Heart right ventricle (tissue), 16 donors: ENCODE data around the gene CMTM1. TPM values are rescaled to one million over a fixed set of nuclear protein-coding genes. Genes with fewer than 3 reads are reported as not detected.

Experiments
- ATAC-seq, 8 donors: fragments of 200-7000 bp; cut with Tn5 transposase; one replicate each; pipeline ENCODE4 v1.9.1; 2020; ENCODE audit warnings: mild to moderate bottlenecking in 8 of 8, moderate library complexity in 8 of 8, moderate number of reproducible peaks in 1 of 8
- DNase-seq, 2 donors: peaks; one replicate each; pipeline ENCODE4 v3.0.0-alpha.2; 2020
- H3K27ac ChIP-seq, 10 donors: fragments of 200-600 bp; sonication (generic) in 2 of 10; one replicate each; pipeline versions ENCODE4 v1.5.0 to v1.8.0; 2020 to 2022; ENCODE audit warnings: mild to moderate bottlenecking in 3 of 10
- H3K27me3 ChIP-seq, 7 donors: fragments of 200-600 bp; one replicate each; pipeline ENCODE4 v1.8.0; 2021 to 2022; ENCODE audit warnings: mild to moderate bottlenecking in 2 of 7
- H3K36me3 ChIP-seq, 9 donors: fragments of 200-600 bp; sonication (generic) in 1 of 9; one replicate each; pipeline versions ENCODE4 v1.5.0 to v1.8.0; 2020 to 2022; ENCODE audit warnings: mild to moderate bottlenecking in 2 of 9
- H3K4me1 ChIP-seq, 9 donors: fragments of 200-600 bp; sonication (generic) in 1 of 9; one replicate each; pipeline versions ENCODE4 v1.5.0 to v1.8.0; 2020 to 2022; ENCODE audit warnings: mild to moderate bottlenecking in 4 of 9
- H3K4me3 ChIP-seq, 10 donors: fragments of 200-600 bp; sonication (generic) in 2 of 10; one replicate each; pipeline versions ENCODE4 v1.5.0 to v1.8.0; 2020 to 2022; ENCODE audit warnings: mild to moderate bottlenecking in 7 of 10, moderate library complexity in 2 of 10
- H3K9me3 ChIP-seq, 11 donors: fragments of 200-600 bp in 10 of 11; sonication (generic) in 2 of 11; one replicate each; pipeline versions ENCODE4 v1.5.0 to v1.8.0; 2013 to 2022; ENCODE audit warnings: mild to moderate bottlenecking in 2 of 11, control low read depth in 1 of 11, moderate library complexity in 1 of 11
- WGBS, 2 donors: extraction: QIAGEN DNeasy Blood & Tissue Kit; methylation state at CpG; one replicate each; pipeline ENCODE4 v1.1.7; 2013; ENCODE audit warnings: inconsistent platforms in 1 of 2; 5-methylcytosine and 5-hydroxymethylcytosine counted together
- intact Hi-C, 10 donors: fragments of 100-400 bp; cut with DNase I; formaldehyde crosslinking; loops; one replicate each; pipeline versions ENCODE4 v1.11.1 to v1.14.2; 2022
- polyA plus RNA-seq, 2 donors: library from polyadenylated mRNA; stranded (reverse); fragments of 200-250 nt; gene quantifications; one replicate each; pipeline ENCODE4 v1.2.3, GENCODE V29; 2013
- total RNA-seq, 10 donors: library from RNA; stranded (reverse); fragmentation: NEBNext Ultra II Directional in 3 of 10; extraction: Animal tissue kit (Norgen Biotek cat#: 25700) in 3 of 10; gene quantifications; one replicate each; pipeline versions ENCODE4 v1.2.1 to v1.2.4, GENCODE V29; 2021 to 2023
- TF ChIP-seq, protein P1 (sequence below), 9 donors: fragments of 200-600 bp; sonication (generic) in 2 of 9; IDR thresholded peaks; one replicate each; pipeline versions ENCODE4 v1.5.0 to v1.8.0; 2021 to 2022; ENCODE audit warnings: antibody characterized with exemption in 9 of 9, mild to moderate bottlenecking in 5 of 9, moderate library complexity in 1 of 9
- donor health status: Arrhythmogenic right ventricular cardiomyopathy.
- donor health status: ischemic (EF 13 %, LVEDD 7.1; RV severe dilation, severe dysfunction).
- donor health status: healthy with polysubstance abuse.
- donor health status: DM: no; HTN: yes; CAD: no.
- donor health status: DM: no; HTN: no; CAD: no.
- donor health status: ischemic (EF 25% LVEDD 6.9; RV normal size, moderate dysfunction).
- donor health status: ischemic (EF 25% LVEDD 5.7; RV mildly dilated, moderate dysfunction).
- donor health status: healthy.
- donor health status: DM: yes; HTN: yes; CAD: no.
- donor health status: Ischemic cardiomyopathy.
- donor health status: ischemic (EF 35%, LVEDD 5.7; RV mildly dilated, moderate dysfunction).
- donor health status: nonischemic (EF 11% LVEDD 7.7; RV severe dilation, severe dysfunction).
- donor health status: DM: yes; HTN: yes; CAD: no.
- donor health status: PGD.
- donor health status: ischemic (EF 29% LVEDD 5.4; RV normal size, mild dysfunction).
- donor health status: nonischemic (EF 23%, LVEDD 6.1; RV moderate dilation, normal function).

Gene CMTM1
- total and polyA plus RNA-seq, 12 donors, result 0.19 to 2.1 (median 0.95) TPM; not detected in 1

DNA sequence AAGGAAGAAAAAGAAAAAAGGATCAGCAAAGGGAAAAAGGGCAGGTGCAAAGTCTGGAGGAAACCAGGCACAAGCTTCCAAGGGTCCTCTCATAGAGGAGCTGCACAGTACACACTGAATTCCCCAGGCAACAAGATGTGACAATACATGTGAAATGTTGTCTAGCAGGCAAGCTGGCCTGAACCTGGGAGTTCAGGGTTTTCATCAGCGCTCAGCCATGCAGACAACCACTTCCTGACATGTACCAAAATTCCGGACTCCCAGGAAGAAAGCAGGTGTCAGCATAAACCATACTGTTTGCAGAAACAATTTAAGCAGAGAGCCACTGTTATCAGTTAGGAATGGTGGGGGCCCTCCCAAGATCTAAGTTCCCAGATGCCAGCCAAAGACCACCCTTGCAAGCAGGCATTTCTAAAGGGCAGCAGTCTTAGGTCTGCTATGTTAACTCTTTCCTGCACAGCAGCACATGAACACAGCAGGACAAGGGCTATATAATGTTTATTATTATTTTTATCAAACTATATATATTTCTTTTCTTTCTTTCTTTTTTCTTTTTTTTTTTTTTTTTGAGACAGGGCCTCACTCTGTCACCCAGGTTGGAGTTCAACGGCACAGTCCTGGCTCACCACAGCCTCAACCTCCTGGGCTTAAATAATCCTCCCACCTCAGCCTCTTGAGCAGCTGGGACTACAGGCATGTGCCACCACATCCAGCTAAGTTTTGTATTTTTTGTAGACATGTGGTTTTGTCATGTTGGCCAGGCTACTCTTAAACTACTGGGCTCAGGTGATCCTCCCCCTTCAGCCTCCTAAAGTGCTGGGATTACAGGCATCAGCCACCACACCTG is 26.4 kb upstream of the CMTM1 start:
- H3K4me3 ChIP-seq, result no peak overlapping the region
- intact Hi-C loops, result no loop called here
- H3K4me1 ChIP-seq, result peaks cover 0 to 23% (median 15%) of the 10 kb centered on the region in 9 donors
- H3K27ac ChIP-seq, result no peak overlapping the region
- 77 to 84% methylated on average over 3 of the region's 3 CpGs for WGBS, 2 donors
- ATAC-seq (no peak), DNase-seq (no peak)
- no peaks in the 10 kb centered on the region for H3K27me3 ChIP-seq
- H3K36me3 ChIP-seq, result peaks cover 0 to 99% (median 8%) of the 10 kb centered on the region in 9 donors
- TF ChIP-seq, protein P1, sequence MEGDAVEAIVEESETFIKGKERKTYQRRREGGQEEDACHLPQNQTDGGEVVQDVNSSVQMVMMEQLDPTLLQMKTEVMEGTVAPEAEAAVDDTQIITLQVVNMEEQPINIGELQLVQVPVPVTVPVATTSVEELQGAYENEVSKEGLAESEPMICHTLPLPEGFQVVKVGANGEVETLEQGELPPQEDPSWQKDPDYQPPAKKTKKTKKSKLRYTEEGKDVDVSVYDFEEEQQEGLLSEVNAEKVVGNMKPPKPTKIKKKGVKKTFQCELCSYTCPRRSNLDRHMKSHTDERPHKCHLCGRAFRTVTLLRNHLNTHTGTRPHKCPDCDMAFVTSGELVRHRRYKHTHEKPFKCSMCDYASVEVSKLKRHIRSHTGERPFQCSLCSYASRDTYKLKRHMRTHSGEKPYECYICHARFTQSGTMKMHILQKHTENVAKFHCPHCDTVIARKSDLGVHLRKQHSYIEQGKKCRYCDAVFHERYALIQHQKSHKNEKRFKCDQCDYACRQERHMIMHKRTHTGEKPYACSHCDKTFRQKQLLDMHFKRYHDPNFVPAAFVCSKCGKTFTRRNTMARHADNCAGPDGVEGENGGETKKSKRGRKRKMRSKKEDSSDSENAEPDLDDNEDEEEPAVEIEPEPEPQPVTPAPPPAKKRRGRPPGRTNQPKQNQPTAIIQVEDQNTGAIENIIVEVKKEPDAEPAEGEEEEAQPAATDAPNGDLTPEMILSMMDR (IDR thresholded peaks at IDR 0.05), result no peak
- no peaks in the 10 kb centered on the region for H3K9me3 ChIP-seq

DNA sequence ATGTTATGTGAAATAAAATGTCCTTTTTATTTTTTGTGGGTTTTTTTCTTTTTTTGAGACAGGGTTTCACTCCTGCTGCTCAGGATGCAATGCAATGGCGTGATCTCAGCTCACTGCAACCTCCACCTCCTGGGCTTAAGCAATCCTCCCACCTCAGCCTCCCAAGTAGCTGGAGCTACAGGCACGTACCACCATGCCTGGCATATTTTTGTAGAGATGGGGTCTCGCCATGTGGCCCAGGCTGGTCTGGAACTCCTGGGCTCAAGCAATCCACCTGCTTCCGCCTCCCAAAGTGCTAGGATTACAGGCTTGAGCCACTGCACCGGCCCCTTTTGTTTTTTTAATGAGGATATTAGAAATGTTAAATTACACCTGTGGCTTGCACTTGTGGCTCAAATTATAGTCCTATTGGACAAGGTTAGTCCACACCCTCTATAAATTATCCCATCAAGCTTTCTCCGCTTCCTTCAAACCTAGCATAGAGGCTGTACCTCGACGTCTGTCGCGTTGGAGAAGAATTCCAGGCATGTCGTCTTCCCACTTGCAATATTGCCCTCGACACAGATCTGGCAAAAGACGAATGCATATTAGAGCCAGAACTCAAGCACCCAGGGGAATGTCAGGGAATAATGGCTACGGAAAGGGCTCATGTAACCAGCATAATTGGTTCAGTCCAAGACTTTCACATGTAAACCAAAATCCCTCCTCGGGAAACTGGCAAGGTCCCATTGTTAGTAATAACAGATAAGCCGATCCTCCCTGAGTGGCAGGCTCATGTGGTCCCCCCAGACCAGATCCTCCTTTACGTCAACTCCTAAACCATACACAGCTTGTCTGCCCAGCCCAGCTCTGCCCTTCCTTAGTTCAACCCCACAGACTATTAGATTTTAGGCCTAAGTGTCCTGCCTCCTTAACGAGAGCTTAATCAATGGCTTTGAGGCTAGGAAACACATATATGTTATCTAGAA is 24.6 kb upstream of the CMTM1 start:
- Histone ChIP-seq H3K27ac (peak overlapping the region in 1 of 10 donors; percentile 15), H3K4me1 (peaks cover 0 to 23% (median 15%) of the 10 kb centered on the region in 9 donors), H3K9me3 (no peaks in the 10 kb centered on the region), H3K4me3 (no peak overlapping the region), H3K36me3 (peaks cover 0 to 91% (median 10%) of the 10 kb centered on the region in 9 donors), H3K27me3 (no peaks in the 10 kb centered on the region)
- TF ChIP-seq, protein P1 (IDR thresholded peaks at IDR 0.05), result no peak
- ATAC-seq (peak in 2 of 8 donors; percentile 23 to 29), DNase-seq (no peak)
- WGBS, 2 donors, result 69 to 71% methylated on average over 18 of the region's 18 CpGs
- intact Hi-C loops, result no loop called here

DNA sequence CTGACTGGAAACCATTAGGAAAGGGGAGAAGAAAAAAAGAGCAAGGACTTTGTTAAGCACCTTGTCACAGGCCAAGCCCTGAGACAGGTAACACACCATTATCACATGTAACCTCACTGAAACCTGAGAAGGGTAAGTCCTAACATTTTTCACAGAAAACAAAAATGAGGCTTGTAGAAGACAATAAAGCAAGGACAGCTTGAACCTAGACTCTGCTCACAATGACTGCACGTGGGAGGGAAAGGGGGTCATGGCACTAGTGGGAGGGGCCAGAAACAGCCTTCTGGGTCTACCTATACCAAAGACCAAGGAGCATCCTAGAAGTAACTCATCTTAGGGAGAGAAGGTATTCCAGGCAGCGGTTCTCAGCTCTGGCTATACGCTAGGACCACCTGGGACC is 23.8 kb upstream of the CMTM1 start:
- no peak overlapping the region for H3K27ac ChIP-seq
- ATAC-seq, result no peak
- no peak overlapping the region for H3K4me3 ChIP-seq
- intact Hi-C loops, result no loop called here
- peaks cover 0 to 87% (median 10%) of the 10 kb centered on the region in 9 donors for H3K36me3 ChIP-seq
- no peak for DNase-seq
- 86 to 87% methylated on average over 3 of the region's 3 CpGs for WGBS, 2 donors
- H3K27me3 ChIP-seq, result no peaks in the 10 kb centered on the region
- H3K9me3 ChIP-seq, result no peaks in the 10 kb centered on the region
- H3K4me1 ChIP-seq, result peaks cover 0 to 26% (median 16%) of the 10 kb centered on the region in 9 donors
- TF ChIP-seq, protein P1 (IDR thresholded peaks at IDR 0.05), result no peak

DNA sequence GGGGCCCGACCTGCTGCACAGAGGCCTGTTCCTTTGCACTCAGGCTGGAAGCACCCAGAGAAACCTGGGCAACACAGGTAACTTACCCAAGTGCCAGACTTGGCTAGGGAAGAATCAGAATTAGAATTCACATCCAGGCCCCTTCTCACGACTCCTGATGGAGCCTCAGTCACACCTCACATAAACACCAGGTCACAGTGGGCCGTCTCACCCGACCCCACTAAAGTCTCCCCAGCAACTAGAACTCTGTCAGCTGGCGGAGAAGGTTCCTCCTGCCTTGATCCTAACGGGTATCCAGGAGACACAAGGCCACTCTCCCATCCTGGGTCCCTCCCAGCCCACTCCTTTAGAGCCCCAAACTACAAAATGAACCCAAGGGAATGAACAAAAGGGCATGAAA is 22.7 kb upstream of the CMTM1 start:
- Histone ChIP-seq H3K9me3 (no peaks in the 10 kb centered on the region), H3K4me1 (peaks cover 0 to 37% (median 22%) of the 10 kb centered on the region in 9 donors), H3K27me3 (no peaks in the 10 kb centered on the region), H3K4me3 (no peak overlapping the region), H3K36me3 (peaks cover 0 to 82% (median 10%) of the 10 kb centered on the region in 9 donors), H3K27ac (peak overlapping the region in 1 of 10 donors; percentile 69)
- DNase-seq (no peak), ATAC-seq (no peak)
- intact Hi-C loops, result no loop called here
- TF ChIP-seq, protein P1 (IDR thresholded peaks at IDR 0.05), result no peak
- 85 to 88% methylated on average over 6 of the region's 6 CpGs for WGBS, 2 donors
